Hematopoietic multipotent progenitor cell treated with erythropoietin and hydrocortisone succinate and interleukin-3 and kit ligand, for 4 days (in vitro differentiated cells): Measurements from ENCODE around the gene OSBPL3.
"Not testable (repeated sequence)": the region's sequence is repeated elsewhere in the genome, so short reads cannot be mapped to it uniquely, and the experiment has no call there.

ENCODE experiments used
- DNase-seq: peaks from one replicate; pipeline ENCODE4 v3.0.0-alpha.2; 2015

OSBPL3 gene

DNA sequence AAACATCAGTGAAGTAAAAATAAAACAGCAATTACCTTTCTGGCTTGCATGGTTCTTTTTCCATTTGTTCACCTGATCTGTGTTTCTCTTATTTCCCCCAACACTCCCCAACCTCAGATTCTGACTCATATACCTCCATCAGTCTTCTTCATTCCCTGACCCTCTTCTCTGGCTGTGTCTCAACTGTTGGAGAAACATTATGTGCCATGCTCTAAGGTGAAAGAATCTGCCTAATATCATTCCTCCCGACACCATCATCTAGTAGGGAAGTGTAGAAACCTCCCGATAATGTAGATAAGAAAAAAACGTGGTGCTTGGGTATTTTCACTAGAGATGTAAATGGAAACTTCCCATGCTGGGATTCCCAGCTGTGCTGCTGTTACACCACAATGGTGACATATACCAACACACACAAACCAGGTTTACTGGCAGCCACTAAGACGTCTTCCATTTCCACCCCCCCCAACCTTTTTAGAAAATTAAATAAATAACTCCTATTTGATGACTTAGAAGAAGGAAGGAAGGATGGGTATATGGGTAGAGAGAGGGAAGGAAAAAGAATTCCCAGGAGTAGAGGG lies 63.4 kb downstream of the OSBPL3 start:
- no peak for DNase-seq

DNA sequence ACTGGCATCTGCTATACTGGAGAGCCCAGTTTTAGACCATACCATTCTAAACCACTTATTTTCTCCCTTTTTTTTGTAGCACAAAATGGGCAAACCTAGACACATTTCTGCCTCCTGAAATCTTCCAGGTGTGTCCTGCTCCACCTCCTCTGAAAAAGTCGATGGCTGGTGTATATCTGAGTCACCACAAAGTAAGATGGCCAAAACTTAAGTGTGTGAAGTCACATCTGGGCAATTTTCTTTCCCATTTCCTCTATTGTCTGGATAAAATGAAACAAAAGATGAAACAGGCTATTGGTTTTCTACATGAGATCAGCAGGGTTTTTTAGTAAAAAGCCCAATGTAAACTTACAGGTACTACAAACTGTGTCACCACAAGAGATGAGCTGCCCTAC lies 65.5 kb downstream of the OSBPL3 start:
- DNase-seq = no peak

DNA sequence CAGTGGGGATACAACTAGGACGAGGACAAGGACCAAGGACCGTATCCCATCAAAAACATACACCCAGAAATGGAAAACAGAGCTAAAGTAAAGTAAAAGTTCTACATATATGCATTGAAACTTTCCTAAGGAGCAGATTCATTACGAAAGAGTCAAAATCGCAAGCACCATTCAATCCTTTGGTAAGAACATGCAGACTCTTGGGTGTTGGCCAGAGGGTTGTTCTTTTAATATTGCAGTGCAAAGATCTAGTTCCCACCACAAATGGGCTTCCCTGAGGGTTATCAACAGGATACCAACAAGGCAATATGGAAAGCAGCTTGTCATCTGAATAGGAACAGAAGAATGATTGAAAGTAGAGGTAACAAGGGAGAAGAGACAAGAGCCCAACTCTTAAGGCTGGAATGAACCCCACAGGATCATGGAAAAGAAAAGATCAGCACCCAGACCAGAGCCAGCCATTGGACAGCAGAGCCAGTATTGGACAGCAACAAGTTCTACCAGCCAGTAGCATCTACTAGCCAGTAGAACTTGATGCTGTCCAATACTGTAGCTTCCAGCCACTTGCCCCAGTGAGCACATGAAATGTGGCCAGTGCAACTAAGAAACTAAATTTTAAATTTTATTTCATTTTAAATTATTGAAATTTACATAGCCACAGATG lies 66.0 kb downstream of the OSBPL3 start:
- DNase-seq = peak; percentile 65

DNA sequence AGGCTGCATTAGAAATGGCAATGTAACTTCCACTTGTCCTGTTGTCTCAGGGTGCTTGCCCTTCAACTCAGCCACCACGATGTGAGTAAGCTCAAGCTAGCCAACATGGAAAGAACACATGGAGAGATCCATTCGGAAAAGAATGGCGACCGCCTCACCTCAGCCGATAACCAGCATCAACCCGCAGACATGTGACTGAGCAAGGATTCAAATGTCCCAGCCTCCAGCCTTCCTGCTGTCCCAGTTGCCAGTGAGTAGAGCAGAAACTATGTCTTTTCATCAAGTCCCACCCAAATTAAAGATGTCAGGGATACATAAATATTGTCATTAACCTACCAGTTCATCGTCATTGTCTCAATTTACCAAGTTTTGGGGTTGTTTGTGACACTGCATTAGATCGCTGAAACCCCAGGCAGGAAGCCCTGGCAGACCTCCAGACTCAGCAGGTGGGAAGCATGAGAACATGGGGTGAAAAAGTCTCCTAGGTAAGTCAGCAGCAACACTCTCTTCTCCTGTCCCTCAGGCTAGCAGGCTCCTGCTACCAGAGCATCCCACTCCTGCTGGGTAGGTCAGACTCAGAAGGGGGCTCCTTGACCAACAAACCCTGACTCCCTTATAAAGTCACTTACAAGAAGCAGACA lies 67.0 kb downstream of the OSBPL3 start:
- DNase-seq = no peak

DNA sequence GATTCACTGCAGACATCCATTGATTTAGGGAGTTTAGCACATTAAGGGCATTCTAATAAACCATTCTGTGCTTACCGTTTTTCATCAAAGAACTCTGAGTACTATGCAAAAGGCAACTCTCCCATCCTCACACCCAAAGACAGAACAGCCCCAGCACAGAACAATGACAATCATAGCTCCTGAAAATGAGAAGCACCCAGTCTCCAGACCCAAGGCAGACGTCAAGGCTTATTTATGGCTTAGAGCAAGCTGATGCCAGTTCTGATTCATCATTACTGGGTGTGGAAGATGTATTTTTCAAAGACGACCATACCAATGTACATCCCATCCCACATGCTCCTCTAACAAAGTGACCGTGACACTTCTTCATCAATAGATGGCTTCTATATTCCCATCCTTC lies 67.6 kb downstream of the OSBPL3 start:
- no peak for DNase-seq

DNA sequence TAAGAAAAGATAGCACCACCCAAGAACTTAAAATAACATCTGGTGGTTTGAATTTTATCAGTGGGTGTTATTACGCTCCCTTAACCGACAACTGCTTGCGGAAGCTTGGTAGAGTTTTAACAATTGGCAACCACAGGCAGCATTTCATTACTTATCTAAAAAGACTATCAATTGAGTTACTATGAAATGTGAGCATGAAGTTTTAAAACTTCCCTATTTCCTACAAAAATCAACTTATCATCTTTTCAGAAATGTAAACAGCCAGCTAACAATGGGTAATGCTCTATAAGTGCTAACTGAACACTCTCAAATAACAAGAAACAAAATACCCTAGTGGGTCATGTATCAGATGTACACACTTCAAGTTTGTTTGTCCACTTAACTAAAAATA lies 68.8 kb downstream of the OSBPL3 start:
- DNase-seq = peak; percentile 96

DNA sequence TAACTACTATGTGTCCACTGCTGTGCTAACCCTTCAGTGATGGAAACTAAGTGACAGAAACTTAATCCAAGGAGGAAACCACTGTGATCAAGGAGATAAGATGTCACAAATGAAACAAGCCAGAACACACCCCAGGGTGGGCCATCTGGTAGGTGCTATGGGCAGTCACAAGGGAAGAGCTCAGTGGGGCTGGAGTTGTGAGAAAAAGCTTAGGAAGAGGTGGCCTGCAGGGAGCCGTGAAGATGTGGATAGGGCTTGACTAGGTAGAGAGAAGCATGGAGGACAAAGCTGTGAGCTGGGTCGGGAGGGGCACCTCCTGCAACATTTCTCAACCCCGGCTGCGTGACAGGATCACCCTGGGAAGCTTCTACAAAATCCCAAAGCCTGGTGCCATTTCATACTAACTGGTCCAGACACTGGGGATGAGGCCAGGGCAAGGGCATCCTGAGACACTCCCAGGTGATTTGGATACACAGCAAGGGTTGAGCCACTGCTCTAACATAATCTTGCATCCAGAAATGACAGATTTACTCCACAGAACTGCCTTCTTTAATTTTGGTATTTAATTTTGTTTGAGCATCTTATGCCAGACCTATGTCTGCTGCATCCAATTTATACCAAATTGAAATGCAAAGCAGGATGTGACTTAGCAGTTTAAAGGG lies 69.3 kb downstream of the OSBPL3 start:
- DNase-seq = peak; percentile 63

DNA sequence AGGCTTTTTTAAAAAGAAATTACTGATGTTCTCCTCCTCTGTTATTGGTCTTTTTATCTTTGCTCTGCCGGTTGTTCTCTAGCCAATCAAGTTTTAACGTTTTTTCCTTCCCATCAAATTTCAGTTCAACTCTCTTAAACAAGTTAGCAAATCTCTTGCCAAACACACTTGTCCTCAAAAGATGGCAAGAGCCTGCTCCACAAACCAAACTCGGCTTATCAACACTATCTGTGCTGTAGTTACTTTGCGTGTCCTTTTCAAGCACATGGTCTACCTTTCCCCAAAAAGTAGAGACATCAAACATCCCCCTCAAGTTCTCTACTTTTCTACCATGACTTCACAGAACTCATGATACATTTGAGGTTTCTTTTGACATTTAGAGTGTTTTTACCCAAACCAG lies 71.3 kb downstream of the OSBPL3 start:
- no peak for DNase-seq

DNA sequence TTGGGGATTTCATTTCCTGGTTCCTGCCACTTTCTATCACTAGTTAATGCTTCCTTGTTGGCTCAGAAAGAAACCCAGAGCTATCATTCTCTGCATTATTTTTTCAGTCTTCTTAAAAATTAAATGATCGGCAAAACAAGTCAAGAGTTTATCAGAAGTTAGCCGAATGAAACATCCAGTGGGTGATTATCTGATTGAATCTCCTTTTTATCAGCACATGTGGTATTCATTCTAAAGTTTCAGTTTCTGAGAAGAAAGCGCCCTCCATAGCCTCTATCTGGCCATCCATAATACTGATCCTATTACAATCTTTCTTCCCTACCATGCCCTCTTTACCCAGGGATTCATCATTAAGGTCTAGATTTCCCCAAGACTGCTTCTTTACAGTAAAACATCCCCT lies 71.8 kb downstream of the OSBPL3 start:
- no peak for DNase-seq

DNA sequence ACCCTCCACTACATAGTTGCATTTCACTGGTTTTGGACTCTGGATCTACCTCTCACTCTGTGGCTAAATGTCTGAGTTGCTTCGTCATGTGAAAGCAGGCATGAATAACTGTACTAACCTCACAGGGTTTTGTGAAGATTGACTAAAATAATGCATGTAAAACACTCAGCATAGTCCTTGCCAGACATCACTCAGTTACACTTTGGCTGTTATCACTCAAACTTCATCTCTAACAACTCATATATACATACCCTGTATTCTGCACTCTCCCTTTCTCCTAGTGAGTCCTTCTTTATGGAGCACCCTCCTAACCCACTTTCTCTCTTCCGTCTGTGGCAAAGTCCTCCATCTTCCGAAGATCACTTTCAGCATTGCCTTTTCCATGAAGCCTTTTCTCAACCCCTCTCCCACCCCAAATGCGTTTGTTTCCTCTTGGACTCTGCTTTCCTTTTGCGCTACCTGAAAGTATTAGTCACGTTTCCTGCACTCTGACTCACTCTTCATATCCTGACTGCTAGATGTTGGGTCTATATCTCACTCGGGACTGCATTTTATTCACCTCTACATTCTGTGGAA lies 72.6 kb downstream of the OSBPL3 start:
- DNase-seq = no peak

DNA sequence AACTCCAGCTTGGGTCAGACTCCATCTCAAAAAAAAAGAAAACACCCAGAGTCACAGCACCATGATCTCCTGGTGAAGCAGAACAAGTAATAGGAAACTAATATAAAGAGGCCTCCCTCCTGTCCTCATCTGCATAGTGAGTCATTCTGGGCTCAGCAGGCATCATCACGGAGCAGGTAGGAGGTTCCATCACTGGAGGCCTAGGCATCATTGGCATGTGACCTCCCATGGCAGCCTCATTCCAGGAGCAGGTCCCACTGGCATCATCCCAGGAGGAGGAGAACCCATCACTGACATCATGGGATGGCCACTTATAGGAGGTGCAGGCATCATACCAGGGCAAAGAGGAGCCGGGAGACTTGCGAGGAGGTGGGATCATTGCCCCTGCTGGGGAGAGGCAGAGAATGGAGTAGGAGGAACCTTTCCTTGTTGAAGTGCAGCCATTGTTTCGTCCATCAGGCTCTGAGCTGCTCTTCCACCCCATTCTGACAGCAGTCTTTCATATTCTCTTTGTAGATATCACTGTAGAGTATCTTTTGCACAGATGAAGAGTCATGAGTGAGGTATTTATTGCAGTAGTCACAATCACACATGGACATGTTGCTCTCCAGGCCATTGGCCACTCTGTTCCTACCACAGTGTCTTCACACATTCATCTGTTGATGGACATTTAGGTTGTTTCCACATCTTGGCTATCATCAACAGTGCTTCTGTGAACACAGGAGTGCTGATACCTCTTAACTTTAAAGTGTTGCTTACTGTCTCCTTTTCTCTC lies 73.8 kb downstream of the OSBPL3 start:
- DNase-seq = no peak

DNA sequence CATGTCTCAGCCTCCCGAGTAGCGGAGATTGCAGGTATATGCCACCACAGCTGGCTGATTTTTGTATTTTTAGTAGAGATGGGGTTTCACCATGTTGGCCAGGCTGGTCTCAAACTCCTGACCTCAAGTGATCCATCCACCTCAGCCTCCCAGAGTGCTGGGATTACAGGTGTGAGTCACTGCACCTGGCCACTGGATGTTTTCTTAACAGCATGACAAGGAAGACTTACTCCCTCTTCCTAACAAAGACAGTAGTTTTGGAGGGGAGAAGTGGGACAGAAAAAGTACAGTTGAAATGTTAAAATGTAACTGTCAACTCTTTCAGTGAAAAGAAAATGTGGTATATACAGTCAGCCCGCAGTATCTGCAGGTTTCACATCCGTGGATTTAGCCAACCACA lies 76.0 kb downstream of the OSBPL3 start:
- DNase-seq = not testable (repeated sequence)

DNA sequence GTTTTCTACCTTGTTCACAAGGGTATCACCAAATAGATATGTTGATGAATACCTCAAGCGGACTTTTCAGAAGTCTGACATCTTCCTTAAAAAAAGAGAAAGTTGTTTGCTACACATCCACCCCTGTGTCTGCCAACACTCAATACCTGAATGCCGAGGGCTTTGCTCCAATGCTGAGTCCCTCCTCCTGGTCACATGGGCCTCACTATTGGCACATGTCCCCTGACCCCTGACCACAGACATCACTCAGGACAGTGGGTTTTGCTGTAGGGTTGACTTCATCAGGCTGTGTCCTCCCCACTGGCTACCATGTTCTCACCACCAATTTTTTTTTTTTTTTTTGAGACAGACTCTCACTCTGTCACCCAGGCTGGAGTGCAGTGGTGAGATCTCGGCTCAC lies 76.4 kb downstream of the OSBPL3 start:
- no peak for DNase-seq

DNA sequence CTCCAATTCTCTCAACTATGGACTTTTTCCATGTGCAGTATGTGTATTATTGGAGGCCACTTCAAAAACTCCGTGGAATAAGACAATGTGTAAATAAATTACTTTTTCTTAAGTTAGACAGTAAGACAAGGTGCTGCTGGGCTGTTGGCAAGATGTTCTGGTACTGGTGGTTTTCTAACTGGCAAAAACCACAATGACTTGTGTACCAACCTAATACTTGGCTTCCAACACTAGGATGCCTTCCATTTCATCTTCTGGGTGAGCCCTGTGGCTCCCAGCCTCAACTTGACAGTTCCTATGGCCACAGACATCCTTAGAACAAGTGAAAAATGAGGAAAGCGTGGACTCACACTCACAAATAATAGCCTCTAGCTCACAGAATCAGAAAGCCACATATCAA lies 77.0 kb downstream of the OSBPL3 start:
- DNase-seq = peak; percentile 67

DNA sequence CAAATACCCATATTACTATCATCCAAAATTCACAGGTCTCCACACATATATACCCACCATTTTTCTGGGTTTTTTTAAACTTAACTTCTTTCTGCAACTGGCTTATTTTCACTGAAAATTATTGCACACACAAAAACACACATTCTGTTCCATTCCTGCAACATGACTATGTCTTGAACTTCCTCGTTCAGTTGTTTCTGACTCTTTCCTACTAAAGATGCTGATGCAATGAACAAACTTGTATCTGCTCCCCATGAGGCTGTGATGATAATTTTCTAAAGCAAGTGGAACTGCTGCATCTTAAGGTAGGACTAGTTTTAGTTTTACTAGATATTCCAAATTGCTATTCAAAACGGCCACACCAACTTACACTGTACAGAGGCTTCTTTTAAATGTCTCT lies 77.7 kb downstream of the OSBPL3 start:
- DNase-seq = no peak

DNA sequence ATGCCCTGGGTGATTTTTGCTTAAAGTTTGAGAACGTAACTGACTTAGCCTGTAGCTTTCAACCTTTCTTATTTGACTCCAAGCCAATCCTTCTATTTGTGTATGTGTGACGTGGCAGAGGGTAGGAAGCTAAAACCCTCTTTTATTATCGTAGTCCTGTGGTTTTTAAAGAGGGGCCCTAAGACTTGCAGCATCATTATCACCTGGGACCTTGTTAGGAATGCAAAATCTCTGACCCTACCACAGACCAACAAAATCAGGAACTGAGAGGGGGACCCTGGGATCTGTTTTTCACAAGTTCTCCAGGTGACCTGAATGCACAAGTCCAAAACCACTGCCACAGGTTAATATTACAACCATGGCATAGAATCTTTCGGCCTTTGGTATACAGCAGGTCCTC lies 80.1 kb downstream of the OSBPL3 start:
- DNase-seq = no peak

DNA sequence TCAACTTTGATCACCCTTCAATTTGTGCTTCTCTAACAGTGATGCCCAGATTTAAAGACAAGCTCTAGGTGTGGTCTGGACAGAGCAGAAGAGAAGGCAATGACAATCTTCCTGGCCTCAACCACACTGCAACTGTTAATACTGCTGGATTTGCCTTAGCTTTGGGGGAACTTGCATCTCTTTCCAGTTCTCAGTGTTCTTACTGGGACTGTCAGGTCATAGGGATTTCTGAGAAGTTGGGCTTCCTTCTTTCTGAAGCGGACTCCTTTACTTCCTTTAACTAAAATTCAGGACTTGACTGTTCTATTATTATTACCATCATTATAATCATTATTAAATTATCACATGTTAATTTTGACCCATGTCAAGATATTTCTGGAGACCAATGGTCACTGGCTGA lies 80.8 kb downstream of the OSBPL3 start:
- DNase-seq = no peak

DNA sequence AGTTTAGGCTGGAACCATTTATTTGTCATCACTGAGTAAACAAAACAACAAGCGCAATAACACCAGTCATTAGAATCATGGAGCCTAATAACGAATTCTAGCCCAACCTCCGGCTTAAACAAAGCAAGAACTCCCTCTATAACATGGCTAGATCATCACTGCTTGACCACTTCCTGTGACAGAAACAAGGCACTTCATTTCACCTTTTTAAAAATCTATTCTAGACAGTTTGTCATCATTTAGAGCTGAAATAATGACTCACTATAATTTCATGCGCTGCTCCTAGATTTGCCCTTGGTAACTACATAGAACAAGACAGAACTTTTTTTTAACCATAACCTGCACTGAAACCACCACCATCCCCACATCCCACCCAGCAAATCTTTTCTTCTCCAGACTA lies 81.3 kb downstream of the OSBPL3 start:
- DNase-seq = no peak

DNA sequence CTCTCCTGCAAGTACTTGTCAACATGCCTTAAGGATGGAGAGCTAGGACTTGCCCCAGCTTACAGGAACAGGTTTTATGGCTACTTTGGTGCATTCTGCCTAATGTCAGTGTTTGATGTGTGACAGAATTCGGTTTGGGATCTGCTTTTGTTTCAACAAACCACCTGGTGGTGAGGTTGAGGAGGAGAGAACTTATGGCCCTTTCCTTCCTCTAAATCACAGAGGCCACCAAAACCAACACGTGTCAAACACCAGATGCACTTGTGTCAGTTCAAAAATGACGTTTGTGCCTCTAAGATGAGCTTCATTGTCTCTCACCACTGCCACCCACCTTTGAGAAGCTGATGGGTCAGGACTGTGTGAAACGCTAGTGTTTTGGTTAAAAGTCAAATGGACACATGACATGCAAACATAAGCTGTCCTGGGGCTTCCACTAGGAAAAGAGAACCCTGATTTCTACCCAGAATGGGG lies 83.9 kb downstream of the OSBPL3 start:
- peak; percentile 46 for DNase-seq

DNA sequence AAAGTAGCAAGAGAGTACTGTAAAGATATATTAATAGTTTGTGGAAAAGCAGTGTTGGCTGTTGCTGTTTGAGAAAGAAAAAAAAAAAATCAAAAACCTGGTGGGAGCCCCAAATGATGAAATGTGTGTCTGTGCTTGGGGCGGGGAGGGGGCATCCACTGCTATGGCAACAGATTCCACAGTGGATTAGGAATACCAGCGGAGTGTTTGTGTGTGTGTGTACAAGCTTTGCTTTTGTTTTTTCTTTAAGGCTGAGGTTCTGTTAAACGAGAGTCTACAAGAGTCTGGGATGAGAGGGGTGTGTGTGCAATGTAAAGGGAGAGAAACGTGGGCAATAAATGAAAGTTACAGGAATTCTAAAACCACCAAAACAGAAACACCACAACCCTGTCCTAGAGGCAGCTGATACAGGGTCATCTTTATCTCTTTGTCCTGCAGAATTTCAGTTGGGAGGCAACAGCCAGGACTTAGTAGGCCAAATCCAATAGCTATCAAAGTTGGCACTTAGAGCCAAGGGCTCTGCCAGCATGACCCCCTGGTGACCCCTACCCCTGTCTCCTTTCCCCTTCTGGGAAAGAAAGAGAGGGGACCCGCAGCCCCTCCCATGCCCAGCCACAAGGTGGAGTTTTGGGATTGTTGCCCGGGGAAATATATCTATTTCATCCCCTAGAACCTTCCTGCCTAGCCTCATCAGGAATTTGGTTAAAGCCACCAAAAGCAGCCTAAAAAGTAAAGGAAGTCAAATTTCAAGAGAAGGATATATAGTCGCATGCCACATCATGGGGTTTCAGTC lies 85.4 kb downstream of the OSBPL3 start:
- no peak for DNase-seq

DNA sequence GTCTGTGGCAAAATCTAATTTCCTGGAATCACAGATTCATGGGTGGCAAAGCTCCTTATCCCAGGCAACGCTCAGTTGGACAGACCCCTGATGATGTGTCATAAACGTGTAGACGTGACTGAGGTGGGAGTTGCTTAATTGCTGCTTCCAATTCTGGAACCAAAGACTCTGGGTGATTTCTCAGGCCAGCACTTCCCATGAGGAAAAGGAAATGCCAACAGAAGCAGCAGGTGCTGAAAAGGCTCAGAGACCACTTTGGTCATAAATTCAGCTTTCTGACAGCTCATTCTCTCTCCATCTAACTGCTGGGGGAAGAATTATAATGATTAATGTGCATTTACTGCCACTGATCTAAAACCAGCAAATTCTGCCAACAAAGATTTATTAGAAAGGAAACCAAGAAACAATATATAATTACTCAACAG lies 88.7 kb downstream of the OSBPL3 start:
- DNase-seq = no peak

DNA sequence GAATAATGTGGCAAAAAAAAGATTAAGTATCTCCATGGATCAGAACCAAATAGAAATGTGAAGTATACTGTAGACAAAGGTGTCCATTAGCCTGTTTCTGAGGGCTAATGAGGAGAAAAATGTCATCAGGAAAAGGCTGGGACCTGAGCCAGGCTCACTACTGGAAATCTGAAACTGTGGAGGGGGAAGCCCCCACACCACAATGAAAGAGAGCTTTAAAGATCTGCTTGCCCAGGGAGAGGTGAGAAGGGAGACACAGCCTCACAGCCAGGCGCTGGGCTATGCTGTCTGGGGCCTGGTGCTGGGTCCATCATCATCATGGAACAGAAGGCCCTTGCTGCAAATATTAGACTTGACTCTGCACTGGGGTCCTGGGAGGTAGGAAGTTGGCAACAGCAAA lies 90.4 kb downstream of the OSBPL3 start:
- no peak for DNase-seq
